Neuronal stem cell (in vitro differentiated cells): ENCODE measurements around the gene NUMA1.

Source experiments
- DNase-seq: peaks from one replicate; pipeline ENCODE4 v3.0.0-alpha.2; 2013; ENCODE audit warnings: low spot score
- H2AFZ ChIP-seq: one replicate; pipeline ENCODE4 v1.6.1; 2013; ENCODE audit warnings: mild to moderate bottlenecking, low read length, inconsistent platforms
- H2AK5ac ChIP-seq: 2 replicates; pipeline ENCODE4 v1.6.1; 2013; ENCODE audit warnings: low read depth, mild to moderate bottlenecking, inconsistent platforms, low read length, moderate library complexity, mixed read lengths
- H2BK120ac ChIP-seq: 2 replicates; pipeline ENCODE4 v1.6.1; 2013; ENCODE audit warnings: low read depth, mild to moderate bottlenecking, inconsistent platforms, low read length, moderate library complexity, mixed read lengths
- H2BK12ac ChIP-seq: one replicate; pipeline ENCODE4 v1.6.1; 2013; ENCODE audit warnings: low read length, inconsistent platforms
- H2BK15ac ChIP-seq: 2 replicates; pipeline ENCODE4 v1.6.1; 2013; ENCODE audit warnings: mild to moderate bottlenecking, low read length, inconsistent platforms, mixed read lengths
- H2BK5ac ChIP-seq: one replicate; pipeline ENCODE4 v1.6.1; 2013; ENCODE audit warnings: inconsistent platforms, mild to moderate bottlenecking, low read length, moderate library complexity
- H3K14ac ChIP-seq: one replicate; pipeline ENCODE4 v1.6.1; 2013; ENCODE audit warnings: low read length, inconsistent platforms
- H3K18ac ChIP-seq: 2 replicates; pipeline ENCODE4 v1.6.1; 2013; ENCODE audit warnings: low read length, inconsistent platforms
- H3K23ac ChIP-seq: 2 replicates; pipeline ENCODE4 v1.6.1; 2013; ENCODE audit warnings: low read depth, mild to moderate bottlenecking, mixed read lengths, low read length, inconsistent platforms; ENCODE audit not compliant: poor library complexity
- H3K27ac ChIP-seq: replicated peaks from 3 replicates; pipeline ENCODE4 v1.5.1; 2013; ENCODE audit warnings: low read length, inconsistent platforms
- H3K27me3 ChIP-seq, 3 experiments: 2 replicates each; pipeline ENCODE4 v1.6.1; 2013; ENCODE audit warnings: low read length in 3 of 3, mild to moderate bottlenecking in 2 of 3, inconsistent platforms in 1 of 3, low read depth in 1 of 3, mixed read lengths in 1 of 3, moderate library complexity in 1 of 3; ENCODE audit not compliant: control insufficient read depth in 3 of 3, insufficient read depth in 3 of 3
- H3K36me3 ChIP-seq, 2 donors: replicated peaks in 1 of 2; 2 replicates each; pipeline ENCODE4 v1.6.1; 2013; ENCODE audit warnings: low read length in 2 of 2; ENCODE audit not compliant: control insufficient read depth in 2 of 2, insufficient read depth in 2 of 2
- H3K4ac ChIP-seq: 2 replicates; pipeline ENCODE4 v1.6.1; 2013; ENCODE audit warnings: inconsistent platforms, mild to moderate bottlenecking, low read length, moderate library complexity
- H3K4me1 ChIP-seq, 2 donors: 1 replicate in 1 of 2; 2 replicates in 1 of 2; pipeline ENCODE4 v1.6.1; 2013; ENCODE audit warnings: low read length in 2 of 2, low read depth in 1 of 2; ENCODE audit not compliant: control insufficient read depth in 2 of 2, insufficient read depth in 1 of 2
- H3K4me2 ChIP-seq: one replicate; pipeline ENCODE4 v1.6.1; 2013; ENCODE audit warnings: mild to moderate bottlenecking, low read length, inconsistent platforms; ENCODE audit not compliant: insufficient read depth, poor library complexity, severe bottlenecking
- H3K4me3 ChIP-seq, 2 donors: 2 replicates each; pipeline ENCODE4 v1.5.1; 2013; ENCODE audit warnings: low read length in 2 of 2, mild to moderate bottlenecking in 2 of 2, inconsistent platforms in 1 of 2, moderate library complexity in 1 of 2
- H3K79me1 ChIP-seq: one replicate; pipeline ENCODE4 v1.6.1; 2013; ENCODE audit warnings: low read depth, mild to moderate bottlenecking, inconsistent platforms, low read length, moderate library complexity
- H3K9ac ChIP-seq: one replicate; pipeline ENCODE4 v1.6.1; 2013; ENCODE audit warnings: mild to moderate bottlenecking, low read depth, low read length, inconsistent platforms; ENCODE audit not compliant: poor library complexity
- H3K9me3 ChIP-seq, 2 donors: replicated peaks in 1 of 2; 2 replicates each; pipeline versions ENCODE3 to v1.6.1; 2013; ENCODE audit warnings: low read length in 2 of 2, mild to moderate bottlenecking in 2 of 2, inconsistent platforms in 1 of 2, low read depth in 1 of 2, mixed read lengths in 1 of 2, moderate library complexity in 1 of 2; ENCODE audit not compliant: control insufficient read depth in 2 of 2, insufficient read depth in 1 of 2
- H4K8ac ChIP-seq: one replicate; pipeline ENCODE4 v1.6.1; 2013; ENCODE audit warnings: low read depth, mild to moderate bottlenecking, inconsistent platforms, low read length, moderate library complexity
- H4K91ac ChIP-seq: one replicate; pipeline ENCODE4 v1.6.1; 2013; ENCODE audit warnings: low read length, low read depth, mild to moderate bottlenecking, inconsistent platforms; ENCODE audit not compliant: poor library complexity
- WGBS, 2 donors: extraction: QIAGEN DNeasy Blood & Tissue Kit; methylation state at CpG; one replicate each; pipeline ENCODE4 v1.1.7; 2013; ENCODE audit warnings: missing lambda C conversion rate in 2 of 2, mixed read lengths in 1 of 2; ENCODE audit not compliant: insufficient read length in 2 of 2, insufficient replicate concordance in 1 of 2; ENCODE audit errors: extremely low coverage in 2 of 2; 5-methylcytosine and 5-hydroxymethylcytosine counted together

The NUMA1 gene

GRCh38 chr11:71995726-71996291 is 84.5 kb downstream of the NUMA1 start:
- H3K23ac ChIP-seq, result no peak overlapping the region
- H2BK12ac ChIP-seq, result no peak overlapping the region
- H4K91ac ChIP-seq, result no peak overlapping the region
- H3K4me1 ChIP-seq, result peaks cover 0 to 1% of the 10 kb centered on the region in 2 donors
- no peak overlapping the region for H3K4me2 ChIP-seq
- no peak overlapping the region for H3K14ac ChIP-seq
- no peak overlapping the region for H3K9ac ChIP-seq
- no peak overlapping the region for H3K27ac ChIP-seq
- no peaks in the 10 kb centered on the region for H3K27me3 ChIP-seq
- H3K36me3 ChIP-seq, result peaks cover 15 to 49% of the 10 kb centered on the region in 2 donors
- no peak overlapping the region for H4K8ac ChIP-seq
- H2BK15ac ChIP-seq, result no peak overlapping the region
- H2AK5ac ChIP-seq, result no peak overlapping the region
- H3K79me1 ChIP-seq, result peaks cover 2% of the 10 kb centered on the region
- DNase-seq, result no peak
- no peak overlapping the region for H2BK120ac ChIP-seq
- H3K18ac ChIP-seq, result no peak overlapping the region
- H2BK5ac ChIP-seq, result no peak overlapping the region
- H3K4me3 ChIP-seq, result no peak overlapping the region
- H2AFZ ChIP-seq, result no peak overlapping the region
- no CpG with 5 or more reads among the region's 3 CpGs for WGBS, 2 donors
- no peaks in the 10 kb centered on the region for H3K9me3 ChIP-seq
- no peak overlapping the region for H3K4ac ChIP-seq

GRCh38 chr11:71994786-71995185 is 85.6 kb downstream of the NUMA1 start:
- WGBS, 2 donors, result no CpG with 5 or more reads among the region's 3 CpGs
- Histone ChIP-seq H3K4ac (no peak overlapping the region), H2BK15ac (no peak overlapping the region), H3K27ac (no peak overlapping the region), H2BK5ac (no peak overlapping the region), H2BK120ac (no peak overlapping the region), H2BK12ac (no peak overlapping the region), H3K4me2 (no peak overlapping the region), H3K9ac (no peak overlapping the region), H2AFZ (no peak overlapping the region), H3K27me3 (no peaks in the 10 kb centered on the region), H4K8ac (no peak overlapping the region), H3K4me3 (no peak overlapping the region), H2AK5ac (no peak overlapping the region), H3K18ac (no peak overlapping the region), H4K91ac (no peak overlapping the region), H3K79me1 (peaks cover 4% of the 10 kb centered on the region), H3K14ac (no peak overlapping the region), H3K4me1 (peaks cover 0 to 1% of the 10 kb centered on the region in 2 donors), H3K23ac (no peak overlapping the region), H3K9me3 (no peaks in the 10 kb centered on the region), H3K36me3 (peaks cover 17 to 49% of the 10 kb centered on the region in 2 donors)
- no peak for DNase-seq

GRCh38 chr11:71992136-71992730 is 88.1 kb downstream of the NUMA1 start:
- Histone ChIP-seq H2BK5ac (no peak overlapping the region), H2AFZ (no peak overlapping the region), H3K9me3 (no peaks in the 10 kb centered on the region), H2BK12ac (no peak overlapping the region), H3K4me2 (no peak overlapping the region), H4K91ac (no peak overlapping the region), H3K79me1 (peaks cover 4% of the 10 kb centered on the region), H3K23ac (no peak overlapping the region), H3K27ac (no peak overlapping the region), H3K4me1 (no peaks in the 10 kb centered on the region), H3K27me3 (no peaks in the 10 kb centered on the region), H3K9ac (no peak overlapping the region), H2BK120ac (no peak overlapping the region), H2AK5ac (no peak overlapping the region), H3K14ac (no peak overlapping the region), H2BK15ac (no peak overlapping the region), H3K4me3 (no peak overlapping the region), H4K8ac (no peak overlapping the region), H3K18ac (no peak overlapping the region), H3K4ac (no peak overlapping the region), H3K36me3 (peaks cover 17 to 53% of the 10 kb centered on the region in 2 donors)
- no CpG with 5 or more reads among the region's 3 CpGs for WGBS, 2 donors
- DNase-seq, result no peak

- H2AK5ac ChIP-seq, result no peak overlapping the region
- H2BK120ac ChIP-seq, result no peak overlapping the region
- no peaks in the 10 kb centered on the region for H3K4me1 ChIP-seq
- H4K8ac ChIP-seq, result no peak overlapping the region
- H3K4ac ChIP-seq, result no peak overlapping the region
- DNase-seq, result no peak
- no peak overlapping the region for H2BK5ac ChIP-seq
- no peak overlapping the region for H2AFZ ChIP-seq
- no peak overlapping the region for H3K18ac ChIP-seq
- no peak overlapping the region for H3K27ac ChIP-seq
- H3K14ac ChIP-seq, result no peak overlapping the region
- H4K91ac ChIP-seq, result no peak overlapping the region
- no peak overlapping the region for H3K4me3 ChIP-seq
- H3K9me3 ChIP-seq, result no peaks in the 10 kb centered on the region
- no CpG with 5 or more reads among the region's 3 CpGs for WGBS, 2 donors
- no peak overlapping the region for H3K23ac ChIP-seq
- peaks cover 4% of the 10 kb centered on the region for H3K79me1 ChIP-seq
- H2BK15ac ChIP-seq, result no peak overlapping the region
- no peaks in the 10 kb centered on the region for H3K27me3 ChIP-seq
- no peak overlapping the region for H3K9ac ChIP-seq
- H3K4me2 ChIP-seq, result no peak overlapping the region
- H3K36me3 ChIP-seq, result peaks cover 19 to 60% of the 10 kb centered on the region in 2 donors
- no peak overlapping the region for H2BK12ac ChIP-seq
Observed at GRCh38 chr11:71991494-71991893, 88.8 kb downstream of the NUMA1 start.
